T-helper 2 cell treated with Interferon-gamma antibody and Interleukin-4, amounts not matched to agents 5 μg/mL and 100 μg/mL, for 36 hours (primary cell): Measurements from ENCODE around the gene ATP1B1.

ENCODE experiments used
- DNase-seq: peaks from one replicate; pipeline ENCODE4 v3.0.0; 2021; ENCODE audit warnings: low spot score
- H3K27ac Mint-ChIP-seq: one replicate; pipeline ENCODE4 v1.8.0; 2021; ENCODE audit warnings: mild to moderate bottlenecking, mixed read lengths
- H3K27me3 Mint-ChIP-seq: one replicate; pipeline ENCODE4 v1.8.0; 2021; ENCODE audit warnings: low read depth, mixed read lengths
- H3K36me3 Mint-ChIP-seq: one replicate; pipeline ENCODE4 v1.8.0; 2021; ENCODE audit warnings: low read depth, mixed read lengths
- H3K4me1 Mint-ChIP-seq: one replicate; pipeline ENCODE4 v1.8.0; 2021; ENCODE audit warnings: low read depth, mixed read lengths
- H3K4me3 Mint-ChIP-seq: one replicate; pipeline ENCODE4 v1.8.0; 2022; ENCODE audit warnings: mild to moderate bottlenecking, moderate library complexity, mixed read lengths
- H3K9me3 Mint-ChIP-seq: one replicate; pipeline ENCODE4 v1.8.0; 2021; ENCODE audit warnings: mixed read lengths

The ATP1B1 gene

DNA sequence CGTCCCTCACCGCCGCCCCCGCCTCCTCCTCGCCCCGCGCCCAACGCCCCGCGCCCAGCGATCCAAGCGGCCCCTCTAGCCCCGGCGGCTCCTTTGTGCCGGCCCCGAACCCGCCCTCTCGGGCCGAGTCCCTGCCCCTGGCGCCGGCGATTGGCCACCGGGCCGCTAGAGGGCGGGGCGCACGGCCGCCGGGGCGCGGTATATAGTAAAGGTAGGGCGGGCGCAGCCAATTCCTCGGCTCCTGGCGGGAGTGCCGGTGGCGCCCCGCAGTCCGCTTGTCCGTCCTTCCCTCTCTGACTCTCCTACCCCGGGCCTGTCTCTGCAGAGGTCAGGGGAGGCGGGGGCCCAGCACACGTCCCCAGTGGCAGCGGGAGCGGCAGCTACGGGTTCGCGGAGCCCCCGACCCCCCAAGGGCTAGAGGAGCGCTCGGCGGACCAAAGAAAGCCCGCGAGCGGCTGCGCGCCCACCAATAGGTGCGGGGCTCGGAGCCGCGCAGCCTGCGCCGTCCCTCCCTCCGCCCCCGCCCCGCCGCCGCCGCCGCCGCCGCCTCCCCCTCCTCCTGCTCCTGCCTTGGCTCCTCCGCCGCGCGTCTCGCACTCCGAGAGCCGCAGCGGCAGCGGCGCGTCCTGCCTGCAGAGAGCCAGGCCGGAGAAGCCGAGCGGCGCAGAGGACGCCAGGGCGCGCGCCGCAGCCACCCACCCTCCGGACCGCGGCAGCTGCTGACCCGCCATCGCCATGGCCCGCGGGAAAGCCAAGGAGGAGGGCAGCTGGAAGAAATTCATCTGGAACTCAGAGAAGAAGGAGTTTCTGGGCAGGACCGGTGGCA is at the start of gene ATP1B1:
TSS of gene ATP1B1 (plus strand) at position 596 of the 826 bp plus-strand sequence. CDS start at position 736, 140 bp downstream.
- H3K9me3 Mint-ChIP-seq = no peaks in the 10 kb centered on the region
- H3K4me1 Mint-ChIP-seq = peaks cover 37% of the 10 kb centered on the region
- DNase-seq = peak; percentile 87
- peaks cover 4% of the 10 kb centered on the region for H3K36me3 Mint-ChIP-seq
- H3K27me3 Mint-ChIP-seq = peaks cover 16% of the 10 kb centered on the region
- H3K27ac Mint-ChIP-seq = peak within 1 kb of the TSS; percentile 58
- peak within 1 kb of the TSS; percentile 89 for H3K4me3 Mint-ChIP-seq

DNA sequence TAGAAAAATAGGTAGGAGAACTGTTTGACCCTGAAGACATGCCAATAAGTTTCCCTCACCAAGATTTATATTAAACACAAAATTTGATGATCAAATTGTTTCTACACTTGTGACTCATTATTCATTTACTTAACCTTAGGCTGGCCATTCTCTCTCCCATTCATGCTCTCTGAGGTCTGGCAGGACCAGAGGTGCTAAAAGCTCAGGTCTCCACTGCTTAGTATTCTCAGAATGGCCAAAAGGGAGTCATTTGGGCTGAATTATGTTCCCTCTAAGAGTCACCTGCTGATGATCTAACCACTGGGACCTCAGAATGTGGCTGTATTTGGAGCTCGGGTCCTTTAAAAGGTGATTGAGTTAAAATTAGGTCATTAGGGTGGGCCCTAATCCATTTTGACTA is 47.1 kb upstream of the ATP1B1 start:
- DNase-seq = no peak
- Mint-ChIP-seq H3K4me1 (peaks cover 4% of the 10 kb centered on the region), H3K27ac (no peak overlapping the region), H3K9me3 (no peaks in the 10 kb centered on the region), H3K4me3 (no peak overlapping the region), H3K36me3 (no peaks in the 10 kb centered on the region), H3K27me3 (peaks cover 9% of the 10 kb centered on the region)

DNA sequence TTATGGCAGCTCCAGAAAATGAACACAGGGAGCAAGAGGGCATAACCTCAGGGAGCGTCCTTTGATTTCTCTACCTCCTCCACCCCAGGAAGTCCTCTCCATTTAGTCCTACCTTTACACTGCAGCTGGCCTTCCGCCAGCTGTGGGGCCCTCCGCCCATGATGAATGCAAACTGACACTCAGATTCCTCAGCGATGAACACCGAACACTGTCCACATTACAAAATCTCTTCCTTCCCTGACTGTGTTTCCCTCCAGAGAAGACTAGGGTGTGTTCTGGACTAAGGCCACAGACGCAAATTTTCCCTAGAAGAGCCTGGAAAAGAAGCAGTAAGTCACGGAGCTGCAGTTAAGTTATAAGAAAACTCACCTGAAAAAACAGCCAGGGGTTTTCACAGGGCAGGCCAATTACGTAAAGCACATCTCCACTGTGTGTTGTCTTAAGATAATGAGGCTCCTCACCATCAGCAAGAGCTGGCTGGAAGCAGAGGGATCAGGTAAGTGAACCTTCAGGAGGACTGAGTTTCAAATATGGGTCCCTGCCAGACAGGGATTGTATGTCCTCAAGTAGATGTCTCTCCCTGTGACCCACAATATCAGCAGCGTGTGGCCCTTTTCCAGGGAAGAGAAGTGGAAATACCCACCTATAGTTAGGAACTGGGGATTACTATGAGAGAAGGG is 46.3 kb upstream of the ATP1B1 start:
- DNase-seq = no peak
- Mint-ChIP-seq H3K4me1 (peaks cover 4% of the 10 kb centered on the region), H3K36me3 (no peaks in the 10 kb centered on the region), H3K27ac (no peak overlapping the region), H3K27me3 (peaks cover 7% of the 10 kb centered on the region), H3K9me3 (no peaks in the 10 kb centered on the region), H3K4me3 (no peak overlapping the region)

DNA sequence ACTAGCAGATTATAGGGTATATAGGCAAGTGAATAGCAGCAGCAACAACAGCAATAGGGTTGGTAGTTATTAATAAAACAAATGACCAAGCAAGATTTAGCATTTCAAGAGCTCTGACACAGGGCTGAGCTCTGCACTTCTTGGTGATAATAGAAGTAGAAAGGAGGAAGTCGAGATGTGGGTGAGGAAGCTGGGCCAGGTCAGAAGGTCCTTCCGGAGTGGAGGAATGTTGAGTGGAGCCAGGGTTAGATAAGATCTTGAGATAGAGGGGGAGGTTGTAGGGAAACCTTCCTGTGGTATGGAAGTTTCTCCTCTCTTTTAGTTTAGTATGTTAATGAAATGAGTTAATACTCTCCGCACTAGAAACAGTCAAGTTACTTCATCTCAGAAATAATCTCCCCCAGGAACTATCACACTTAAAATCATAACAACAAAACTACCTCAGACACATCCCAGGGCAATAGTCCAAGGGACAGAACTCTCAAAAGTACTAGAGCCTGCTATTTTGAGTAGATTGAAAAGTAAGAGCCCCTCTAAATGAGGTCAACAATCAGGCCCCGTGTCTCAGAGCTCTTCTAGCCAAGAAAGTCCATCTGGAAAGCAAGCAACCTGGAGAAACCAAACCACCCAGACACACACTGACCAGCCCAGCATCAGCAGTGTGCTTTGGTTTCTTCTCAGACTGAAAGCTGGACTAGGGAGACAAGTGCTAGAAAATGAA is 45.4 kb upstream of the ATP1B1 start:
- DNase-seq = no peak
- H3K4me3 Mint-ChIP-seq = no peak overlapping the region
- no peaks in the 10 kb centered on the region for H3K9me3 Mint-ChIP-seq
- peaks cover 2% of the 10 kb centered on the region for H3K27me3 Mint-ChIP-seq
- H3K27ac Mint-ChIP-seq = no peak overlapping the region
- H3K4me1 Mint-ChIP-seq = peaks cover 4% of the 10 kb centered on the region
- H3K36me3 Mint-ChIP-seq = no peaks in the 10 kb centered on the region

DNA sequence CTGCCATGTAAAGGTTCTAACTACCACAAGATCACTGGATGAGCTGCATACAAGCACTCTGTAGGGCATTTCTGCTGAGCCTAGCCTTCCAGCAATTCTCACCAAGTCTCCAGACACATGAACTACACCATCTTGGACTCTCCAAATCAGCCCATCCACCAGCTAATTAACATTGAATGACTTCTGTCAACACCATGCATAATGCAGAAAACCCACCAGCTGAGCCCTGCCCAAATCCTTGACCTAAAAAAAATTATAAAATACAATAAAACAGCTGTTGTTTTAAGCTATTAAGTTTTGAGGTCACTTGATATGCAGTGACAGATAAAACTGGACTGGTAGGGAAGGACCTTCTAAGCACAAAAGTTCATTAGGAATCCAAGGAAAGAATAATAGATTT is 44.3 kb upstream of the ATP1B1 start:
- peaks cover 4% of the 10 kb centered on the region for H3K4me1 Mint-ChIP-seq

DNA sequence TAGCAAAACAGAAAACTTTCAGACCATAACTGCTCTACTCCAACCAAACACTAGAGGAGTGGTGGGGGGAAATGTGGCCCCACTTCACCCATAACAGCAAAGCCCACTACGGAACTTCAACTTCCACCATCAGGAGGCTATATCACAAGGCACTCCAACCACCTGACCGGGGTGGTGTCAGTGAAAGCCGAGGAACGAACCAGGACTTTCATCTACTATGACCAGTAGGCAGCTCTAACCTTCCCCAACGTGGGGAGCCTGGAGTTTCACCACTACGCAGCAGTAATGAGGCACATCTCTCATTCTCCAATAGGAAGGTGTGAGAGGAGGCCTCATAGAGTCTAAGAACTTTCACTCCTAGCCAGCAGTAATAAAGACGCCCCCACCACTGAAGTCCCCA is 42.4 kb upstream of the ATP1B1 start:
- peaks cover 4% of the 10 kb centered on the region for H3K4me1 Mint-ChIP-seq
- peaks cover 2% of the 10 kb centered on the region for H3K27me3 Mint-ChIP-seq
- H3K4me3 Mint-ChIP-seq = no peak overlapping the region
- no peaks in the 10 kb centered on the region for H3K36me3 Mint-ChIP-seq
- H3K9me3 Mint-ChIP-seq = peaks cover 9% of the 10 kb centered on the region
- H3K27ac Mint-ChIP-seq = no peak overlapping the region
- DNase-seq = no peak

More for the DNA sequence above, 44.3 kb upstream of the ATP1B1 start:
- no peak for DNase-seq
- H3K36me3 Mint-ChIP-seq = no peaks in the 10 kb centered on the region
- H3K27me3 Mint-ChIP-seq = peaks cover 2% of the 10 kb centered on the region
- H3K4me3 Mint-ChIP-seq = no peak overlapping the region
- H3K27ac Mint-ChIP-seq = no peak overlapping the region
- H3K9me3 Mint-ChIP-seq = peaks cover 4% of the 10 kb centered on the region

DNA sequence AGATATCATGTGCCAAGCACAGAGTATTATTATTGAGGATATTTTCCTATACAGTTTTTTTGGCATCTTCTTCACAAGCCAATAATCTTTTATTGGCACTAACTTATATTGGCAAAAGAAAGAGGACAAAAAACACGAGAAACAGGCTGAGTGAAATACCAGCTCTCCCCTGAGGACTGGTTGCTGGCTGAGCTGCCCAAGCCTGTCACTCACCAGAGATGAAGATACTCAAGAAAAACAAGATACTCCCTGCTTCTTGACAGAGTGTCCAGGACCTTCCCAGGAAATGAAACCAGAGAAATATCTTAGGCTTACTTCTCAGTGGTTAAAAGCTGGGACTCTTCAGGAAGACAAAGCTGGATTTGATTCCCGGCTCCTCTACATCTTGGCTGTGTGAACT is 35.9 kb upstream of the ATP1B1 start:
- H3K9me3 Mint-ChIP-seq = peaks cover 9% of the 10 kb centered on the region
- H3K4me3 Mint-ChIP-seq = no peak overlapping the region
- no peak for DNase-seq
- peaks cover 5% of the 10 kb centered on the region for H3K27me3 Mint-ChIP-seq
- H3K4me1 Mint-ChIP-seq = no peaks in the 10 kb centered on the region
- H3K27ac Mint-ChIP-seq = no peak overlapping the region
- no peaks in the 10 kb centered on the region for H3K36me3 Mint-ChIP-seq

DNA sequence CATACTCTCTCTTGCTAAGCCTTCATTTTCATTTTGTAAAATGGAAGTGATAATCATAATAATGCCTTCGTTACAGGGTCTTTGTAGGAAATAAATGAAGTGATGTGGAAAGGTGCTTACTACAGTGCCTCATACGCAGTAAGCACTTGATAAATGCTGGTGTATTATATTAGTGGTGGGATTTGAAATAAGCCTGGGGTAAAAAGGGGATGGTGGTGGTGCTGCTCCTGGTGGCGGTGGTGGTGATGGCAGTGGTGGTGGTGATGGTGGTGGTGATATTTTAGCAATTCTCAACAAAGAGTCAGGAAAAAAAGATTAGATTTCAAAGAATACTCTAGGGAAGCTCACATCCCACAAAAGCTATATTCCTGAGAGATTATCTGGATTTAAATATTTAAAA is 35.5 kb upstream of the ATP1B1 start:
- no peak overlapping the region for H3K4me3 Mint-ChIP-seq
- H3K4me1 Mint-ChIP-seq = no peaks in the 10 kb centered on the region
- H3K27ac Mint-ChIP-seq = no peak overlapping the region
- peaks cover 9% of the 10 kb centered on the region for H3K9me3 Mint-ChIP-seq
- no peaks in the 10 kb centered on the region for H3K36me3 Mint-ChIP-seq
- H3K27me3 Mint-ChIP-seq = peaks cover 6% of the 10 kb centered on the region
- no peak for DNase-seq

DNA sequence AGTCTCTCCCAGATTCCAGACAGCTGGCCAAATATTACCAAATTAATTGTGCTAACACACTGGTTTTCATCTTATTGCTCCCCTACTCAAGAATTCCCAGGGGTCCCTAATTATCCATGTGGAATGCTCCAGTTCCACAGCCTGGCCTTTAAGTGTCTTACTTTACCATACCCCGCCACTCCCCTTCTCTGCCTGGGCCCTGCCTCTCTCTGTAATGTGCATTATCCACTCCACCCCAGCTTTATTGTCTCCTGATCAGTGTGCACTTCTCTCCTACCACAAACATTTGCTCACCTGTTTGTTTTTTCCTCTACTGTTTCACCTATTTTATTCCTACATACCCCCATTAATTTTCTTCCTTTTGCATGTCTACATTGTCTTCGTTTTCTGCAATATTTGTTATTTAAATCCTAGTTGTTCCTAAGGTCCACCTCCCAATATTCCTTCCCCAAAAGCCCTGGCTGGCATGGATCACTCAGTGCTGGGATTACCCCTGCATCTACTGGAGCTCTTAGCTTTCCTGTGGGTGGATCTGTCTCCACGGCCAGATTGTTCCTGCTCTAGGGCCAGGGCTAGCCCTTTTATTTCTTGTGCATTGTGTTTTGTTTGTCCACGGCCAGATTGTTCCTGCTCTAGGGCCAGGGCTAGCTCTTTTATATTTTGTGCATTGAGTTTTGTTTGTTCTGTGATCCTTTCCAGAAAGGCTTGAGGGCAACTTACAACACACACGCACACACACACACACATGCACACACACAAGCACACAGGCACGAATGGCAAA is 33.4 kb upstream of the ATP1B1 start:
- Mint-ChIP-seq H3K36me3 (no peaks in the 10 kb centered on the region), H3K4me1 (no peaks in the 10 kb centered on the region), H3K4me3 (no peak overlapping the region), H3K27me3 (peaks cover 9% of the 10 kb centered on the region), H3K9me3 (peaks cover 4% of the 10 kb centered on the region), H3K27ac (no peak overlapping the region)
- DNase-seq = no peak

DNA sequence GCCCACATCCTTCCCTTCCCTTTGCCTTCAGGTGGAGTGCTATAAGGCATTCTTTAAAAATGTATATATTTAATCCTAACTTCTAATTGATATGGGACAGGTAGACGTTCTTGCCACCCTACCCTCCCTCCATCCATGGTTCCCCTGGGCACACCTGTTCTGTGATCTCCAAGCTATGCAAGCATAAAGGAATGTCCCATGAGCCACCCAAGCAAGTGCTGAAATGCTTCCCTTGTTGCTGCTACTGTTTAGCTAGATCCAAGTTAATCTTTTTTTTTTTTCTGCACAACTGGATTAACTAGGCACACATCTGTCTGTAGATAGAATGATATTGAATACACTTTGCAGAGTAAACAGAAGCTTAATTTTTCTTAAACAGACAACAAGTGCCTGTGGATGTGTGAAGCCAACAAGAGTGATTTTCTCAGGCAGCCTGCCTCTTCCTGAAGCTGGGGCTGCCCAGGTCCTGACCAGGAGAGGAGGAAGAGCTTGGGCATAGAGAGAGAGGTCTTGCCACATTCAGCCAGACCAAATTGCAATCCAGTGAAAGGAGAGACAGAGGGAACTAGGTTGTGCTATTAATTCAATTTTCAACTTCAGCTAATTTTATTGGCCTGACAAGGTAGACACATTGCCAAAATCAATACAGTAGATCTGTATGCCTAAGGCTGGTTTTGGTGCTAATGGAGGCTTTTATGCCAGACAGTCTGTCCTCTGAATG is 28.2 kb upstream of the ATP1B1 start:
- Mint-ChIP-seq H3K36me3 (no peaks in the 10 kb centered on the region), H3K9me3 (no peaks in the 10 kb centered on the region), H3K4me3 (no peak overlapping the region), H3K4me1 (no peaks in the 10 kb centered on the region), H3K27me3 (peaks cover 5% of the 10 kb centered on the region), H3K27ac (no peak overlapping the region)
- no peak for DNase-seq

DNA sequence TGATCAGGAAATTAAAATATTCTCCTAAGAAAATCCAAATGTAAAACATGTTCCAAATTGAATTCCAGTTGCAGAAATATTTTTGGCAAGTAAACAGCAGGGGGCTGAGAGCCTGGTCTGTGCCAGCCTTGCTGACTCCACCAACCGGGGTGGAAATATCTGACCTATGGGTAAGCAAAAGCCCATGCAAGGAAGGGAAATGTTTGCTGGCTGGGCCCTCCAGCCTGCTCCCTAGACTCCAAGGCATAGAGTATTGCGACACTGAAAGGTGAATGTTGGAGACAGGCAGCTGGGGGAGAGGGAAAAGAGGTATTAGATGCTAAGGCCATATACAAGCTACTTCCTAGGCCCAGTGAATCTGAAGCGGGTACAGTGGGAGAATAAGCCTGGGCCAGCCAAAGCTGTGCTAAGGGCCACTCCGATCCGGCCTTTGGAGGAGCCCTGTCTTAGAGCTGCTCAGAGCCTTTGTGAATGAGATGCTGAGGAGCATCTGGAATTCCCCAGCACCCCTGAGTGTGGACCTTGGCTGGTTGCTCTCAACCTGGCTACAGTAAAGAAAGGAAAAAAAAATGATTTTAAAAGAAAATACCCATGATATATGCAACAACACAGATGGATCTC is 24.9 kb upstream of the ATP1B1 start:
- H3K4me3 Mint-ChIP-seq = no peak overlapping the region
- no peaks in the 10 kb centered on the region for H3K36me3 Mint-ChIP-seq
- H3K27ac Mint-ChIP-seq = no peak overlapping the region
- no peak for DNase-seq
- no peaks in the 10 kb centered on the region for H3K4me1 Mint-ChIP-seq
- H3K9me3 Mint-ChIP-seq = no peaks in the 10 kb centered on the region
- peaks cover 3% of the 10 kb centered on the region for H3K27me3 Mint-ChIP-seq

DNA sequence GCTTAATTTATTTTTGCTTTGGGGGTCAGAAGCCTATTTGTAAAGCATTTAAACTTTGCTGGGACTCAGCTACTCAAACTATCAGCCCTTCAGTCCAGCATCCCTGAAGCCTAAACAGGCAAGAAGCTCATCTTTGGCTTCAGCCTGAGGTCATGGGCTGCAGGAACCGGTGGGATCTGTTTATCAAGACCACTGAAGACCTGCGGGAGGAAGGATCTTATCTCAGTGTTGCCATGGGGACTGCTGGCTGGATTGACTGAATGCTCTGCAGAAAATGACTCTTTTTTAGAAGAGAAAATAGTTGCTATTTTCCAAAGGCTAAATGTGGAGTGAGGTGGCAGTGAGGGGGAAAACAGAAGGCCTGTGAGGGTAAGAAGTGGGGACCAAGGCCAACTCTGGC is 20.6 kb upstream of the ATP1B1 start:
- Mint-ChIP-seq H3K4me3 (no peak overlapping the region), H3K9me3 (no peaks in the 10 kb centered on the region)

More for the DNA sequence above, 20.6 kb upstream of the ATP1B1 start:
- no peak for DNase-seq
- Mint-ChIP-seq H3K4me1 (peaks cover 8% of the 10 kb centered on the region), H3K36me3 (no peaks in the 10 kb centered on the region), H3K27ac (no peak overlapping the region), H3K27me3 (no peaks in the 10 kb centered on the region)
